Osteocyte (in vitro differentiated cells): ENCODE results near the gene BET1. TPM values are rescaled to one million over a fixed set of nuclear protein-coding genes. Genes with fewer than 3 reads are reported as not detected.

Source experiments
- DNase-seq: peaks from one replicate; pipeline ENCODE4 v3.0.0; 2021; ENCODE audit warnings: mixed read lengths; ENCODE audit not compliant: unreplicated experiment; ENCODE audit errors: extremely low spot score
- H3K27ac Mint-ChIP-seq: one replicate; pipeline ENCODE4 v1.8.0; 2021; ENCODE audit warnings: mild to moderate bottlenecking, mixed read lengths; ENCODE audit not compliant: unreplicated experiment
- H3K27me3 Mint-ChIP-seq: one replicate; pipeline ENCODE4 v1.8.0; 2021; ENCODE audit warnings: mixed read lengths; ENCODE audit not compliant: unreplicated experiment
- H3K36me3 Mint-ChIP-seq: one replicate; pipeline ENCODE4 v1.8.0; 2021; ENCODE audit warnings: mixed read lengths; ENCODE audit not compliant: unreplicated experiment
- H3K4me1 Mint-ChIP-seq: one replicate; pipeline ENCODE4 v1.8.0; 2021; ENCODE audit warnings: mixed read lengths; ENCODE audit not compliant: unreplicated experiment
- H3K4me3 Mint-ChIP-seq: one replicate; pipeline ENCODE4 v1.8.0; 2021; ENCODE audit warnings: mild to moderate bottlenecking, moderate library complexity, mixed read lengths; ENCODE audit not compliant: unreplicated experiment
- H3K9me3 Mint-ChIP-seq: one replicate; pipeline ENCODE4 v1.8.0; 2021; ENCODE audit warnings: mixed read lengths; ENCODE audit not compliant: unreplicated experiment
- total RNA-seq: library from RNA; stranded (reverse); gene quantifications from 2 replicates; pipeline ENCODE4 v1.2.1, GENCODE V29; 2021
- TF ChIP-seq, protein P1 (sequence below): fragments of 200-600 bp; sonication (generic); IDR thresholded peaks from 2 replicates; pipeline ENCODE4 v1.5.0; 2021; ENCODE audit warnings: antibody characterized with exemption, mild to moderate bottlenecking, moderate library complexity

Gene BET1
- total RNA-seq, 1 donor from 2014 or later = 29.3 TPM

DNA sequence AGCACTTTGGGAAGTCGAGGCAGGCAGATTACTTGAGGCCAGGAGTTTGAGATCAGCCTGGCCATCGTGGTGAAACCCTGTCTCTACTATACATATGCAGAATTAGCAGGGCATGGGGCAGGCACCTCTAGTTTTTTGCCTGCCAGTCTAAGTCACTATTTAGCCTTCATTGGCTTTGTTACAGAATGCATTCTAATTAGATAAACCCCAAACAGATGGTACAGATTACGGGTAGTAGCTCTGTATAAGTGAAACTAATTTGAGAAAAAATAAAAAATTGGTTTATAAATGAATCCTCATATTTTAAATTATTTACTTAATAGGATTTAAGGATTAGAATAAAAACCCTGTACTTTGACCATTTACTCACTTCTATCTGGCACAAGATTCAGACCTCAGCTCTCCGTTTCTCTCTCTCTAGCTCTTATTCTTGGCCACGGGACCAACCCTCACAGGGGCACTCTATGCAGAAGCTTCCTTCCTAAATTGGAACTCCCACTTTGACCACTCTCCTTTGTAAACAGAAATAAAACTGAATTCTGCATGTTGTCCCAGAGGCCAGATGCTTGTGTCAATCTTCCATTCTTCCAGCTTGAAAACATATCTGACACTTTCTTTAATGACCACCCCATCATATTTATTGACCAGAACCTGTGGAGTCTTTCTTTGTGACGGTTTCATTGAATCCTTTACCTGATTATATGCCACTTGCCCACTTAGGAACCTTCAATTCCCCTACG lies 26.8 kb downstream of the BET1 start:
- TF ChIP-seq, protein P1, sequence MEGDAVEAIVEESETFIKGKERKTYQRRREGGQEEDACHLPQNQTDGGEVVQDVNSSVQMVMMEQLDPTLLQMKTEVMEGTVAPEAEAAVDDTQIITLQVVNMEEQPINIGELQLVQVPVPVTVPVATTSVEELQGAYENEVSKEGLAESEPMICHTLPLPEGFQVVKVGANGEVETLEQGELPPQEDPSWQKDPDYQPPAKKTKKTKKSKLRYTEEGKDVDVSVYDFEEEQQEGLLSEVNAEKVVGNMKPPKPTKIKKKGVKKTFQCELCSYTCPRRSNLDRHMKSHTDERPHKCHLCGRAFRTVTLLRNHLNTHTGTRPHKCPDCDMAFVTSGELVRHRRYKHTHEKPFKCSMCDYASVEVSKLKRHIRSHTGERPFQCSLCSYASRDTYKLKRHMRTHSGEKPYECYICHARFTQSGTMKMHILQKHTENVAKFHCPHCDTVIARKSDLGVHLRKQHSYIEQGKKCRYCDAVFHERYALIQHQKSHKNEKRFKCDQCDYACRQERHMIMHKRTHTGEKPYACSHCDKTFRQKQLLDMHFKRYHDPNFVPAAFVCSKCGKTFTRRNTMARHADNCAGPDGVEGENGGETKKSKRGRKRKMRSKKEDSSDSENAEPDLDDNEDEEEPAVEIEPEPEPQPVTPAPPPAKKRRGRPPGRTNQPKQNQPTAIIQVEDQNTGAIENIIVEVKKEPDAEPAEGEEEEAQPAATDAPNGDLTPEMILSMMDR = no peak
- H3K36me3 Mint-ChIP-seq = peaks cover 2% of the 10 kb centered on the region
- H3K4me1 Mint-ChIP-seq = peaks cover 15% of the 10 kb centered on the region
- H3K4me3 Mint-ChIP-seq = no peak overlapping the region
- no peaks in the 10 kb centered on the region for H3K27me3 Mint-ChIP-seq
- no peak overlapping the region for H3K27ac Mint-ChIP-seq
- H3K9me3 Mint-ChIP-seq = no peaks in the 10 kb centered on the region
- DNase-seq = no peak

DNA sequence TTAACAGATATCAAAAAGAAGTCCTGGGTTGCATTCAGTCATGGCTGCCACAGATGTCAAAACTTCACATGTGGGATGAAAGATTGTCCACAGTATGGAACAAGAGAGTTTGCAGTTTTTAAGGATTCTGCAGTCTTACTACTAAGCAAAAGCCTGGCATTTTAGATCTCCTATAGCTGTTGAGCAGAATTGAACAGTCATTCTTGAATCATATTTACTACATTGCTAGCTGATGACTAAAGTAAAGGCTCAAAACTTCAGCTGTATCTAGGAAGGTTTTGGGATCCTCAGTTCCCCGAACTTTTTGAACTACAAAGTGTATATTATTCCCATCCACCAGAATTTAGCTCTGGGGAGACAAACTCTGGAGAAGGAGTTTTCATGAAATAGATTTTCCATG lies 31.0 kb downstream of the BET1 start:
- no peaks in the 10 kb centered on the region for H3K4me1 Mint-ChIP-seq
- H3K27me3 Mint-ChIP-seq = no peaks in the 10 kb centered on the region
- H3K36me3 Mint-ChIP-seq = peaks cover 2% of the 10 kb centered on the region
- H3K4me3 Mint-ChIP-seq = no peak overlapping the region
- DNase-seq = no peak
- no peaks in the 10 kb centered on the region for H3K9me3 Mint-ChIP-seq
- H3K27ac Mint-ChIP-seq = no peak overlapping the region
- TF ChIP-seq, protein P1 = no peak

- Mint-ChIP-seq H3K4me3 (no peak overlapping the region), H3K4me1 (no peaks in the 10 kb centered on the region), H3K9me3 (no peaks in the 10 kb centered on the region), H3K27ac (no peak overlapping the region), H3K27me3 (no peaks in the 10 kb centered on the region), H3K36me3 (peaks cover 2% of the 10 kb centered on the region)
- TF ChIP-seq, protein P1 = no peak
- no peak for DNase-seq
Measured at GRCh38 chr7:93972029-93972725, 32.0 kb downstream of the BET1 start.

DNA sequence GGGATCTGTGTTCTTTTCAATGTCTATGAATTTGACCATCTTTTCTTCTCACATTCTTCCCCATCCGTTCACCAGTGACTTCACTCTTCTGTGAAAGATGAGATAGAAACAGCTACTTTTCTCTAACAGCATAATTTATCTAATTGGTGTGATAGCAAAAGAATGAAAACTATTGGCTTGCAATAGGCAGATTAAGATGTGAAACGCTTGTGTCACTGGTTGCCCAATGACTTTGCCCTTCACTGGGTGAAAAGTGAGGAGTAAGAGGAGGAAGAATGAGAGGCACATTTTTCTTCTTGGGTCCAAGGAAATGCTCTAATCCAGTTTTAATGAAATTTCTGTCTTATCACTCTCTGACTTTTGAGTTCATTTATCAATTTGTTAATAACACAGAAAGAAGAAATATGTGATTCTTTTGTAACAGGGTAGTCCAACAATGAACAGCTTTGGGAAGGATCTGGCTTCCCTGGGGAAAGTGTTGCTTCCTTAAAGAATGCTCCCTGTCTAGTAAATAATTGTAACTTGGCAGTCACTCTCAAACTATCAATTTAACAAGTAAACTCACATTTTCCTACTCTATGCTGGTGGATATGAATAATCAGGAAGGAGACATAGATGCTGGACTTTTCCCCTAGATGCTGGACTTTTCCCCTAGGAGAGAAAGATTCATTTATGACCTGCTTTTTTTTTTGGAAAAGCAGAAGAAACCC lies 35.1 kb downstream of the BET1 start:
- Mint-ChIP-seq H3K9me3 (no peaks in the 10 kb centered on the region), H3K27ac (no peak overlapping the region), H3K4me3 (no peak overlapping the region), H3K27me3 (no peaks in the 10 kb centered on the region), H3K4me1 (no peaks in the 10 kb centered on the region), H3K36me3 (peaks cover 2% of the 10 kb centered on the region)
- TF ChIP-seq, protein P1 = no peak
- DNase-seq = no peak

- DNase-seq = no peak
- Mint-ChIP-seq H3K4me3 (no peak overlapping the region), H3K9me3 (no peaks in the 10 kb centered on the region), H3K36me3 (no peaks in the 10 kb centered on the region), H3K4me1 (no peaks in the 10 kb centered on the region), H3K27ac (no peak overlapping the region), H3K27me3 (no peaks in the 10 kb centered on the region)
- TF ChIP-seq, protein P1 = no peak
Measured at GRCh38 chr7:93964813-93965212, 39.3 kb downstream of the BET1 start.
